GM18861 (cell line): Measurements from ENCODE around the gene SLC8A2.

Experiments used
- ATAC-seq: cut with Tn5 transposase; IDR thresholded peaks from one replicate; pipeline ENCODE4 v1.9.1; 2021; ENCODE audit not compliant: unreplicated experiment

The SLC8A2 gene

DNA sequence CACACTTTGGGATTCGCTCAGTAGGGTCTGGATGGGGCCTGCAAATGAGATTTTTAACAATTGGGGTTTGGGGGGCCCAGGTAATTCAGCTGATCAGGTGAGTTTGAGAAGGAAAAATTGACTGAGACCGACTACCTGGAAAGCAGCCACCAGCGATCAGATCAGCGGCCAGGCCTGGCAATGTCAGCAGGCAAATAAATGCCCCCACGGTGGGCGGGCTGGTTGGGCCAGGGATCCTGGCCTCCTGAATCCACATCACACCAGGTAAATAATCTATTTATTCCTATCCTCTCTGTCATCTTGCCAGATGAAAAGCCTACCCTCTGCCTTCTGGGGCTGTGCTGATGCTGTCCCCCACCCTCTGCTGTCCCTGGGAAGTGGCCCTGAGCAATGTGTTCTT lies 33.8 kb upstream of the SLC8A2 start:
- no peak for ATAC-seq

DNA sequence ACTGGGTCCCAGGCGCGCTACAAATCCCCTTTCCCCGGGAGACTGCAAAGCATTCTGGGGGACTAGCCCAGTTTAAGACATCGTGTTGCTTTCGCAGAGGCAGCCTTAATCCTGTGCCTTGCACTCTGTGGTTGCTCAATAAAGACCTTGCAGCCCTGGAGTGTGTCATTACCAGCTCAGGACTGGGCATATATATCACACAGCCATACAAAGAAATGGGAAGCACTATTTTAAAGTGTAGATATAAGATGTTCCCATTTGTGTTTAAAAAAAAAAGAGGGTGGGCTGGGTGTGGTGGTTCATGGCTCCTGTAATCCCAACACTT lies 32.1 kb upstream of the SLC8A2 start:
- no peak for ATAC-seq

DNA sequence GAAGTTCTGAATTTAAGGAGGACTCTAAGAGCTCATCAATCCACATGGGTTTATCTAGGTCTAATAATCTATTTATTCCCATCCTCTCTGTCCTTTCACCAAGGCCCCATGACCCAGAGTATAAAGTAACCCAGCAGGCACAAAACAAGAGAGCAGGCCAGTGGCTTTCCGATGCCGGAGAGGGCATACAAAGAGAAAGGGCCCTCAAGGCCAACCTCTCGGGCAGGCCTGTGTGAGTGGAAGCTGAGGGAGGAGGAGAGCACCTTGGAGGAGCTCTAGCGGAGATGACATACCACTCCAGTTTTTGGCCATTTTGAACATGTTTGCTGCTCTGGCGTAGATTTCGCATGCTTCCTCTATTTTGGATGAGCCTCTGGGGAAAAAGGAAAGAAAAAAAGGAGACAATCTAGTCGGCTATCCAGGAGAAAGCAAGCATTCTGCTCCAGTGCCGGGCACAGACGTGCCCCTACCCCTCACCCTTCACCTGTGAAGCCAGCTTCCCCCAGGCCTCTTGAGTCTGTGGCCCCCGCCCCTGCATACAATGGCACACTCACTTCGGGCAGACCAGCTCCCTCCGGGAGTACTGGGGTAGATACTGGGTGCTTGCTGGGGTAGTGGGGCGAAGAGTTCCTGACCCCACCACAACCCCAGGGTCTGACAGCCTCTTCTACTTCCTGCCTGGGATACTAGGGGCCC lies 31.6 kb upstream of the SLC8A2 start:
- no peak for ATAC-seq

DNA sequence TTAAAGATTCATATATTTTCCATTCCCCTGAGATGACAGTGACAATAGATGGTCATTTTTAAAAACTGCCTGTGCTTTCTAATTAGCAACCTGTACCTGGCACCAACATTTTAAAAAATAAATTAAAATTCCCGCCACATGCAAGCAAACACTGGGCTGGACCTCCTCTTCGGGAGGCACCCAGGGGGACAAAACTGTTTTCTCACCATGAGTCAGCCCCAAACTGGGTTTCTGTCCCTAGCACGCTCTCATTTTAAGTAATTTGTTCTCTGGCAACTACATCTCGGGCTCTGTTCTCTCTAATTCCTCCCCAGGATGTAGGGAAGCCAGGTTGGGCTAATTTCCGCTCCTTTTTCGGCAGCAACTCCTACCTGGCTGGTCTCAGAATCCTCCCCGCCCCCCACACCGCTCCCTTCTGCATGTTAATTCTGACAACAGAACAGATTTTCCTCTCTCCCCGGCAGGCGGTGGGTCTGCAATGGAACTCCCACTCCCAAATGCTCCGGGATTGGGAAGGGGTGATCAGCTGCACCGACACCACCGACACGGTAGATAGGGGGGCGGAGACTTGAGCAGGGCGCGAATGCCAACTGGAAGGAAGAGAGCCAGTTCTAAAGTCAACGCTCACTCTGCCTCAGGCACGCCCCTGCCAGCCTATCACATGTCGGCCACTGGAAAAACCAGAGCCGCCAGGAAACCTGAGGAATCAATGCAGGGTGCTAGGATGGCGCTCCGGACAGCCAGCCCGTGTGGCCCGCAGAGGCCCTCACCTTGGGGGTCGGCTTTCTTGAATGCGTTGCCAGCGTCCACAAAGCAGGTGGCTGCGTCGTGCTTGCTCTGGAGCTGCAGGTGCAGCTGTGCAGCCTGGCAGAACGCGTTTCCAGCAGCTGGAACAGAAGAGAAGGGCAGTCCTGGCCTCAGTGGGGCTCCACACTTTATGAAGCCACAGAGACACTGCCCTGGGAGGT lies 28.5 kb upstream of the SLC8A2 start:
- no peak for ATAC-seq

DNA sequence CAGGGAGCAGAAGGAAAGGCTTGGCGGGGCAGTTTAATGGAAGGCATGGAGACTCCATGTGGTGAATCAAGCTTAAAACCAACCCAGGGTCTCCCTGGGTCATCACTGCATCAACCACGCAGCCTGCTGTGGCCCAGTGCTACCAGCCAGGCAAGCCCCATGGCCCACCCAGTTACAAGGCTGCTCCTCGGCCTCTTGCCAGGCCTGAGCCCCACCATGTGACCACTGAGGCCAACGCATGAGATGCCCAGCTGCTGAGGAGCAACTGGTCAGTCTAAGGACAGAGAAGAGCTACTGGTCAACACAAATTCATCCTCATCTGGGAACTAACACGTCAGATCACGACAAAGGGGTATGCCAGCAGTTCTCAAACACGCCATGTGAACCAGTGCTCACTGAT lies 27.7 kb upstream of the SLC8A2 start:
- no peak for ATAC-seq

DNA sequence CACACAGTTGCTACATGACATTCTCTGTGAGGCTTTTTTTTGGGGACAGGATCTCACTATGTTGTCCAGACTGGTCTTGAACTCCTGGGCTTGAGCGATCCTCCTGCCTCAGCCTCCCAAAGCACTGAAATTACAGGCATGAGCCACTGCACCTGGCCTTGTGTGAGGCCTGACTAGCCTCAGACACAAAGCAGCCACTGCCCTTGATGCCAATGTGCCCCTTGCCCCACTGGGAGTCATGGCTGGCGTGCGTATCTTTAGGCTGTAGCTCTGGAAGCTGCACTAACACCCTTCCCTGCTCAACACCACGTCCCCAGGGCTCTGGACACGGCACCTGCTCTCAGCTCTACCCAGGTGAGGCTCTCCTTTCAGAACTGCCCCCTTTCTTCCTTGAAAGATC lies 26.9 kb upstream of the SLC8A2 start:
- no peak for ATAC-seq

DNA sequence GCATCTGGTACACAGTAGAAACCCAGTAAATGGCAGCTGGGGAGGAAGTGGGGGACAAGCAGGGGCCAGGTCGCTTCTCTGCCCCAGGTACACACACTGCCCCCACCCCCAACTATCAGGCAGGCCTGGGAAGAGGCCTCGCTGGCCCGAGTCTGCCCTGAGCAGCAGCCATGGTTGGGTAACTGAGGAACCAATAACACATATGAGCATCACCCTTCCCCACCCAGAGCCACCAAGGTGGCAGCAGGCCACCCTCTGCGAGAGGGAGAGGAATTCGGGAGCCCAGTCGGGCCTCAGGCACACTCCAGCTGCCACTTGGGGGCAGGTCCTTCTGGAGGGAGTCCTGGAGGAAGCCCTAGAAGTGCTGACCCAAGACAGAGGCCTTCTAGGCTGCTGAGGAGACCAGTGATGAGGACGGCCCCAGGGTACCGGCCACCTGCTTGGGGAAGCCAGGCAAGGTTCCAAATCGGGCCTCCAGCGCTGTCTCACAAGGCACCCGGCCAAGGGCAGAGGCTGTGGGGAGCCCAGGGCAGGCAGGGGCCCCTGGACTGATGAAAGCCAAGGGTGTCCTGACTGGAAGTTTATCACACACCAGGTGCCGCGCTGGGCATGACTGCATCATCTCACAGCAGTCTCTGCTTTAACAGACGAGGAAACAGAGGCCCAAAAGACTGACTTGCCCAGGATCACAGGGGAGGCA lies 26.3 kb upstream of the SLC8A2 start:
- no peak for ATAC-seq

DNA sequence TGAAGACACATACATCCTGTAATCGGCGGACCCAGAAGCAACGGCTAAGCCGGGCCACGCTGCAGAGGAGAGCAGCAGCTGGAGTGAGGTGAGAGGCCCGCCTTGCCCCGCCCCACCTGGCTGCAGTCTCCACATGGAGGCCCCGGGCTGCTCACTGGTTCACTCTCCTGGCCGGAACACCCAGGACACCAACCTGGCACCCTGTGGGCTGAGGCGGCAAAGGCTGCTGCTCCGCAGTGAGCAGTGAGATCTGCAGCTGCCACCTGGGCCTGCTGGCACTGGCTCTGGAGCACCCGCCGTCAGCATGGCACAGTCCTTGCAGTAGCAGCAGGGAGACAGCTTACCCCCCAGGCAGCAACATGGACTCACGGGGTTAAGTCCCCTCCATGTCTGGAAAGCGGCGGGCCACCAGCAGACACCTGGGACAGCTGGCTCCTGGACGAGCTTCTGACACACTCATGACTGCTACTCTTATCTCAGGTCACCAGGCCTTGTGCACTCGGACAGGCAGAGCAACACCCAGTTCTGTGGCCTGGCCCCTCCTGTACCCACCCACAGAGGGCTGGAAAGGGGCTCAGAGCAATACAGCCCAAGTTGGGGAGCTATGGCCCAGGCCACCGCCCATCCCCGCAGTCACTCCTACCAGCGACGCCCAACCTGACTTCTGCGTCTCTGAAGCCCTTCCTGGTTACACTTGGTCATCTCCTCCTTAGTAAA lies 25.5 kb upstream of the SLC8A2 start:
- ATAC-seq = no peak

DNA sequence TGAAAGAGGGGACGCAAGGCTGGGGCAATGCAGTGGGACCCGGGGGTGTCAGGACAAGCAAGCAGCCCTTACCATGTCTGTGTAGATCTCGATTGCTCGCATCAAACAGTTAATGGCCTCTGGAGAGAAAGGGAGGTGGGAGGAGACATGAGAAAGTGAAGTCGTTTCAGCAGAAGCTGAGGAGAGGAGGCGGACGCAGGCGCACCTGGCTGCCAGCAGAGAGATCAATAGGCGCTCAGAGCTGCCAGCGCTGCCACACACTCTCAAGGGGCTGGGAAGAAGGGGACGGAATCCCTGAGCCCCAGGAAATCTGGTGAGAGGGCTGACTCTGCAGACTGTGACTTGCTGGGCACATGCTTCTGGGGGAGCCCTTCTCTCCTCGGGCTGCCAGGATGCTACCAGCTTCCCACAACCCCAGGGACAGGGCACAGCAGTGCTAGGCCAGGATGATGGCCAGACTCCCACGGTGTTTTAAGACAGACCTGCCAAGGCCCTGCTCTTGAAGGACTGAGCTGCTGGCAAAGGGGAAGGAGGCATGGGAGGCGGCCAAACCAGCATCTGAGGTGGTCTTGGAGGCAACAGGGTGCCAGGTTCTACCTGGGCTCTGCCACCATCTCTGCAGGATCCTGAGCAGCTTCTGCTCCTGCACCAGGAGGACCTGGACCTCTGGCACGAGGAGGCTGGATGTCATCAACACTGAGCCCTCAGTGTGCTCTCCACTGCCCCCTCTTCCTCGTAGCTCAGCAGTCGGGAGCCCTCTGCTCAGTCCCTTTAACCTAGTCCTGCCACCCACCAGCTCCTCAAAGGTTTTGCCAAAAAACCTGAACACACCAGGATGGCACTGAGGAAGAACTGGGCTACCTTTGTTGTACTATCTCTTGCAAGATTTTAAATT lies 24.0 kb upstream of the SLC8A2 start:
- no peak for ATAC-seq

DNA sequence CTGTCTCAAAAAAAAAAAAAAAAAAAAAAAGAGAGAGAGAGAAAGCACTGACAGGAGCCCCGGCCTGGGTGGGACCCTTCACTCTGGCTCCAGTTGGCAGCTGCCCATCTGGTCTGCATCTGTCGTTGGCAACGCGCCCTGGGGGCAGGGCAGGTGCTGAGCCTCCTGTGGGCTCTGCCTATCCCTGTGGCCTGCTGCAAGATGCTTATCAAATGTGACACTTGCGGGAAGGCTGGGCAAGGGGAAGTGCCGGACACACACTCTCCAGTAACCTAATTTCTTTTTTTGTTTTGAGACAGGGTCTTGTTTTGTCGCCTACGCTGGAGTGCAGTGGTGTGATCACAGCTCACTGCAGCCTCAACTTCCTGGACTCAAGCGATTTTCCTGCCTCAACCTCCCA lies 23.0 kb upstream of the SLC8A2 start:
- no peak for ATAC-seq

DNA sequence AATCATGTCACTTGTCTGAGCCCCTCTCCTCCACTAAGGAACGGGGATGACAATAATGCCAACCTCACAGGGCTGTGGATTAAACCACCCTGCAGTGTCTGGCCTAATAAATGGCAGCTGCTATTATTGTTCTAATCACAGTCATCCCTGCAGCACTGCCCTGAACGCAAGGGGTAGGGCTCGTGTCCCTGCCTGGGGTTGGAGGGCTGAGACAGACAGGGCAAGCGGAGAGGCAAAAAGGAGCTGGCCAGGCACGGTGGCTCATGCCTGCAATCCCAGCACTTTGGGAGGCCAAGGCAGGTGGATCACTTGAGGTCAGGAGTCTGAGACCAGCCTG lies 22.5 kb upstream of the SLC8A2 start:
- ATAC-seq = no peak

DNA sequence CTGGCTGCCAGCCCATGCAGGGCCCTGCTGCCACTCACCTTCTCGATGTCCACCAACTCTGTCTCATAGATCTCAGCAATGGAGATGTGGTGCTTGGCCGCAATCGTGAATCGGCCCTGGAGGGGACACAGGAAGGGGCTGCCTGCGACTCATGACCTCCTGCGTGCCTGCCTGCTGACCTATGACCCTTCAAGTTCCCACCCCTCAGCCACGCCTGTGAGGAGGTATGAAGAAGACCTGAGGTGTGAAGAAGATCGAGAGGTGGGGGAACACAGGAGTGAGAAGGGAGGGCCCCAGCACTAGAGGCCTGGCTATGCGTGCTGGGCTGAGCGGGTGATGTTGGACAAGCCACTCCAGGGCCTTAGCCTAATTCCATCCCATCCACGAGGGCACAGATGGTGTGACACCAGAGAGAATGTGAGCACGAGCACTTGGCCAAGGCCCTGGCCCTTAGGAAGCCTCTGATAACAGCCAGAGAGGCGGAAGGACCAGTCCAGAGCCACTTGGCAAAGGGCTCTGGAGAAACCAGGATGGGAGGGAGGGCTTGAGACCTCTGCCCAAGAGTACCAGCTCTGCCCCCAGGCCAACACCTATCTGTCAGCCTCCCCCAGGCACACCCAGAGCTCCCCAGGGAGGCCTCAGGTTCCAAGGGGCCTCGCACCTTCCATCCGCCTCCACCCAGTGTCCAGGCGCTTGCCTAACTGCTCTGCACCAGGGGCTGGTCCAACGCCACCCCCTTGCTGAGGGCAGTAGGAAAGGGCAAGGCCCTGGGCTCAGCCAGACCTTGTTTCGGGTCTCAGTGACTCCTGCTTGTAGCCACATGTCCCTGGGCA lies 21.9 kb upstream of the SLC8A2 start:
- ATAC-seq = no peak

DNA sequence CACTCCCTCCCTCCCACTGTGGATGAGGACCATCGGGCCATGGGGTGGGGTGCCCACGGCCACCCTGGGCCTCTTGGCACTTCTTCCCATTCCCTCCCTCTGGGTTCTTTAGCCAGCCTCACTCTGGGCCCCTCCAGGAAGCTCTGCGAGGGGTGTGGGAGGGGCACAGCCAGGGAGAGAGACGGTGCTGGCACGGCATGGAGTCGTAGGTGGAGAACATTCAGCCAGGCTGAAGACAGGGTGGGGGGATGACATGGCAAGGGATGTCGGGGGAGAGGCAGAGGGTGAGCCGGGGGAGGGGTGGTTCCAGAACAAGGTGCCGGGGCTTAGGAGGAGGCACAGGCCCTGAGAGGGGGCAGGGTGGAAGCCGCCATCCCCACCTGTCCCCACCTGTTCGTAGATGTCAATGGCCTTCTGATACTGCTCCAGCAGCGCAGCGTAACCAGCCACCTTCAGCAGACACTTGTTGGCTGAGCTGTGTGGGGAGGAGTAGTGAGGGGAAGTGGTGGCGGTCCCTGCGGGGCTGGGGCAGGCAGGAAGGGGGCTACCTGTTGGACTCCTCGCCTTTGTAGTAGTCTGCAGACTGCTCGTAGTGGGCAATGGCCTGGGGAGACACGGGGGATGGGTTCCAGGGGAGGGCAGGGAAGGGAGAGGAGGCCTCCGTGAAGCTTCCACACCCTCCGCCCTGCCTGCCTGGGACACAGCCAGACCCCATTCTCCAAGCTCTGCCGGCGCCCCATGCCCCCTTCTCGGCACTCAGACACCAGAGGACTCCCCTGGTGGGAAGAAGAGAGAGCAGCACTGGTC lies 21.1 kb upstream of the SLC8A2 start:
- no peak for ATAC-seq

DNA sequence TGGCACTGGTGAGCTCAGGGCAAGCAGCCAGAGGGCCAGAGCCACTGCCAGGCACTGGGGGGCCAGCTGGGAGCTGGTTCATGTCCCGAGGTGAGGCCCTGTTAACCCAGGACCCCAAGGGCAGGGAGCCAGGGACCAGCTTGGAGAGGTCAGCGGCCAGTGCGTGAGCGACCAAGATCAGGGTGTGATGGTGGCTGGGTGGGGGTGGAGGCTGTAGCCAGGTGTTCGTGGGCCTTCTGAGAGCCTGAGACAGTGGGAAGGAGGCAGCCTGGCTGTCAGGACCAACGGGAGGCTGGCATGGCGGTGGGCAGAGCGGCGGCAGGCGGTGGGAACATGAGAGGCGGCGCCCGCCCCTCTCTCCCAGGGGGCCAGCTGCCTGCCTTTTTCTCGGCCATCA lies 20.4 kb upstream of the SLC8A2 start:
- no peak for ATAC-seq

DNA sequence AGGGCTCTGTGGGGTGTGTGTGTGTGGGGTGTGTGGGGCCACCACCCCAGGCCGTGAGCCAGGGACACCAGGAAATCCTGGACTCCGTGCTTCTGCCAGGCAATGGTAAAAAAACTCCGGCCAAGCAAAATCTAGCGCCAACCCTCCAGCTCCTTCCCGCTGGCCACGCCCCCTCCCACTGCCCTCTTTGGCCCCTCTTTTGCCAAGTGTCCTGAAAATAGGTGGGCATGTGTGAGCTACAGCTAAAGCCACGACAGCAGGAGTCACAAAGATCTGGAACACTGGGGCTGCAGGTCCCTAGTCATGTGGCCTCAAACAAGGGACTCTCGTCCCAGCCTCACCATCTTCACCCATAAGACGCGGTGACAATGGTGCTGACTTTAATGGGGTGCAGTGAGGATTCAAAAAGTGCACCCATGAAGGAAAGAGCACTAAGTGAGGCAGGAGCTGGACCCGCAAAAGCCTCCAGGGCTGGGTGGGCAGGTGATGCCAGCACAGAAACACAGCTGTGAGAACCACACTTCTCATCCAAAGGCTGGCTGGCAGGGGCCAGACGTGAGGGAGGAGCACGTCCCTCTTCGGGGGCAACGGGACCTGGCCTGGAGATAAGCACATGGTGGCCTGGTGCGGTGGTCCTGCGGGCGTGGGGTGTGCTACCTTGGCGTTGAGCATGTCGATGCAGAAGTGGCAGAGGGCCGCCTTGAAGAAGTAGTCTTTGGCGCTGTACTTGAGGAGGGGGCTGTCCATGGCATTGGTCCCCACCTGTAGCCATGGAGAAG lies 19.9 kb upstream of the SLC8A2 start:
- no peak for ATAC-seq

DNA sequence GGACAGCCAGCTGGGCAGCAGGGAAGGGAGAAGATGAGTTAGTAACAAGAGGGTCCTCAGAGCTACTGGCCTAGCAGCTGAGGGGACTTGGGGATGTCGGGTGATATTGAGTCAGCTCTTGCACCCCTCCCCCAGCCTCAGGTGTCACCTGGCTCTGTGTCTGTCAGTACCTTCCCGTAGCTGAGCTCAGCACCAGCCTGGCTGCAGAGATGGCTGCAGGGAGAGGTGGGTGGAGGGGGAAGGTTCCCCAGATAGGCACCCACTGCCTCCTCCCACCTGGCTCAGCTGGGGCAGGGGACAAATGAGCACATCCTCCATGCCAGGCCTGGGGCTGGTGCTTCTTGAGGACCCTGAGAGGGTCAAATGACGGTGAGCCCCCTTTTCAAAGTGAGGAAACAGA lies 19.2 kb upstream of the SLC8A2 start:
- no peak for ATAC-seq

DNA sequence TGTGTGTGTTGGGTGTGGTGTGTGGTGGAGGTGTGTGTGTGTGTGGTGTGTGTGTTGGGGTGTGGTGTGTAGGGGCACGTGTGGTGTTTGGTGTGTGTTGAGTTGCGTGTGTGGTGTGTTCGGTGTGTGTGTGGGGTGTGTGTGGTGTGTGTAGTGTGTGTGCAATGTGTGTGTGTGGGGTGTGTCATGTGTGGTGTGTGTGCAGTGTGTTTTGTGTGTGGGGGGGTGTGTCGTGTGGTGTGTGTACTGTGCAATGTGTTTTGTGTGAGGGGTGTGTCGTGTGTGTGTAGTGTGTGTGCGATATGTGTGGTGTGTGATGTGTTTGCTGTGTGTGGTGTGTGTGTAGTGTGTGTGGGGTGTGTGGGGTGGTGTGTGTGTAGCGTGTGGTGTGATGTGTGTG lies 18.3 kb upstream of the SLC8A2 start:
- ATAC-seq = no peak
